DND-41 (cell line): Measurements from ENCODE around the gene SLC12A4.

ENCODE experiments used
- EZH2 ChIP-seq: IDR thresholded peaks from 3 replicates; pipeline ENCODE4 v1.6.1; 2012; ENCODE audit warnings: borderline replicate concordance, low read depth, mild to moderate bottlenecking, moderate library complexity, low read length, inconsistent platforms; ENCODE audit not compliant: severe bottlenecking
- TF ChIP-seq, protein P1 (sequence below): IDR thresholded peaks from 2 replicates; pipeline ENCODE4 v1.5.1; 2012; ENCODE audit warnings: borderline replicate concordance, low read length, moderate library complexity, mild to moderate bottlenecking; ENCODE audit not compliant: poor library complexity, severe bottlenecking; ENCODE audit errors: extremely low read depth

DNA sequence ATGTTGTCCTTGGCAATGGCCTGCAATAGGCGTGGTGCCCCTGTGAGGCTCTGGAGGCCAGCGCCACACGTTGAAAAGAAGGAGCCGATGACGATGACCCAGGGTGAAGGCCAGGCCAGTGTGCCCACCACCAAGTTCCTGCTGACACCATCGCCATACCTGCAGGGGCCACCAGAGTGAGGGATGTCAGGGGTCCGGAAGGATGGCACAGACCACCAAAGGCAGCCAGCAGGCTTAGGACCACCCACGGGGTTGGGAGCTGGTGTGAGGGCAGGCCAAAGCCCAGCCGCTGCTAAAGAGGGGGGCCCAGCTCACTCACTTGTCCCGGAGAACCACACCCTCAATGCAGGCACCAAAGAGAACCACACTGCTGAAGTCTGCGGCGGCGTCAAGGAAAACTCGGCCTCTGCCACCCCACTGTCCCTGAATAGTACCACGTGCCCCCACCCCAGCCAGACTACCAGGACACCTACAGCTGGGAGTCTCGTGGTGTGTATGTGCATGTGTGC lies 18.0 kb downstream of the SLC12A4 start:
- TF ChIP-seq, protein P1, sequence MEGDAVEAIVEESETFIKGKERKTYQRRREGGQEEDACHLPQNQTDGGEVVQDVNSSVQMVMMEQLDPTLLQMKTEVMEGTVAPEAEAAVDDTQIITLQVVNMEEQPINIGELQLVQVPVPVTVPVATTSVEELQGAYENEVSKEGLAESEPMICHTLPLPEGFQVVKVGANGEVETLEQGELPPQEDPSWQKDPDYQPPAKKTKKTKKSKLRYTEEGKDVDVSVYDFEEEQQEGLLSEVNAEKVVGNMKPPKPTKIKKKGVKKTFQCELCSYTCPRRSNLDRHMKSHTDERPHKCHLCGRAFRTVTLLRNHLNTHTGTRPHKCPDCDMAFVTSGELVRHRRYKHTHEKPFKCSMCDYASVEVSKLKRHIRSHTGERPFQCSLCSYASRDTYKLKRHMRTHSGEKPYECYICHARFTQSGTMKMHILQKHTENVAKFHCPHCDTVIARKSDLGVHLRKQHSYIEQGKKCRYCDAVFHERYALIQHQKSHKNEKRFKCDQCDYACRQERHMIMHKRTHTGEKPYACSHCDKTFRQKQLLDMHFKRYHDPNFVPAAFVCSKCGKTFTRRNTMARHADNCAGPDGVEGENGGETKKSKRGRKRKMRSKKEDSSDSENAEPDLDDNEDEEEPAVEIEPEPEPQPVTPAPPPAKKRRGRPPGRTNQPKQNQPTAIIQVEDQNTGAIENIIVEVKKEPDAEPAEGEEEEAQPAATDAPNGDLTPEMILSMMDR = no peak
- no peak for TF ChIP-seq EZH2
